Neural cell (in vitro differentiated cells): ENCODE results near the gene TPRX1.

Source experiments
- CTCF ChIP-seq: fragments of 450-650 bp; IDR thresholded peaks from 2 replicates; pipeline ENCODE4 v1.5.1; 2014; ENCODE audit warnings: antibody characterized with exemption, mild to moderate bottlenecking, moderate library complexity; ENCODE audit not compliant: poor library complexity, severe bottlenecking
- REST ChIP-seq: IDR thresholded peaks from 2 replicates; pipeline ENCODE4 v1.6.1; 2012; ENCODE audit warnings: borderline replicate concordance

- TF ChIP-seq CTCF (no peak), REST (no peak)
Observed at GRCh38 chr19:47853003-47853402, 48.7 kb upstream of the TPRX1 start.
